ENCODE measurements around the gene TBX6.
"Not testable (repeated sequence)": the region's sequence is repeated elsewhere in the genome, so short reads cannot be mapped to it uniquely, and the experiment has no call there.

TBX6 gene, protein sequence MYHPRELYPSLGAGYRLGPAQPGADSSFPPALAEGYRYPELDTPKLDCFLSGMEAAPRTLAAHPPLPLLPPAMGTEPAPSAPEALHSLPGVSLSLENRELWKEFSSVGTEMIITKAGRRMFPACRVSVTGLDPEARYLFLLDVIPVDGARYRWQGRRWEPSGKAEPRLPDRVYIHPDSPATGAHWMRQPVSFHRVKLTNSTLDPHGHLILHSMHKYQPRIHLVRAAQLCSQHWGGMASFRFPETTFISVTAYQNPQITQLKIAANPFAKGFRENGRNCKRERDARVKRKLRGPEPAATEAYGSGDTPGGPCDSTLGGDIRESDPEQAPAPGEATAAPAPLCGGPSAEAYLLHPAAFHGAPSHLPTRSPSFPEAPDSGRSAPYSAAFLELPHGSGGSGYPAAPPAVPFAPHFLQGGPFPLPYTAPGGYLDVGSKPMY

DNA sequence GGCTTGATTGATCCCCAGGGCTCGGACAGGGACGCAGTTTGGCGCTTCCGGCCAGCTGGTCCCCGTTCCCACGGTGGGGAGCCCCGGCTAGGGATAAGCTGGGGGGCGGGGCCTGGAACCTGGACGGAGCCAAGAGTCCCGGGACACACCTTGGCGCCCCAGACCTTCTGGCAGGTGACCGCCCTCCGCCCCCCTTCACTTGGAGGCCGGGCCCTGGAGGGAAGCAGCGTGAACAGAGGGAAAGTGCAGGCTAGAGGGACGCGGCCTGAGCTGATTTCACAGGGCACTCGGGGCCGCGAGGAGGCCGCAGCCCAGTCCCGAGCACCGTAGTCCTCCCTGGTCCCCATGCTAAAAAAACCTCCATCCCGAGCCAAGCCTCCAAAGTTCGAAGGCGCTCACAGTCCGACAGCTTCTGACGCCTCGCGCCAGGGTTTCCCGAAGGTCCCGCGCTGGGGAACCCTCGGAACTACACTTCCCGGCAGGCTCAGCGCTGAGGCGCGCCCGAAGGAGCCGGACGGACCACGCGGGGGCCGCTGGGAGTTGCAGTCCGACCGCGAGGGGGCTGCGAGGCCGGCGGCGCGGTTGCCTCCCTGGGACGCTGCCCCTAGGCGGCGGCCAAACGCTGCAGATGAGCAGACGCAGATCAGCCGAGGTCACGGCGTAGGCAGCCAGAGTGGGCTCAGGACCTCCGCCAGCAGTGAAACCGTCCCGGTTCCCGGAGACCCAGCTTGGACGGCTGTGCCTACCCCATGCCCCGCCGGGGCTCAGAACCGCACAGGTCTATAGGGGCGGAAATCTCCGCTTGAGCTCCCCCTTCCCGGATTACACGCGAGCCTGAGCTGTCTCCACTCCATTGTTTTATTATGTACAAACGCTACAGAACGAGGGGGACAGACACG is at the start of gene TBX6:
Gene TBX6, minus strand, starts transcription at position 451 of the 899 bp plus-strand sequence. CDS start 731 bp downstream, outside the sequence.
- DNase-seq, result peak; percentile 92

DNA sequence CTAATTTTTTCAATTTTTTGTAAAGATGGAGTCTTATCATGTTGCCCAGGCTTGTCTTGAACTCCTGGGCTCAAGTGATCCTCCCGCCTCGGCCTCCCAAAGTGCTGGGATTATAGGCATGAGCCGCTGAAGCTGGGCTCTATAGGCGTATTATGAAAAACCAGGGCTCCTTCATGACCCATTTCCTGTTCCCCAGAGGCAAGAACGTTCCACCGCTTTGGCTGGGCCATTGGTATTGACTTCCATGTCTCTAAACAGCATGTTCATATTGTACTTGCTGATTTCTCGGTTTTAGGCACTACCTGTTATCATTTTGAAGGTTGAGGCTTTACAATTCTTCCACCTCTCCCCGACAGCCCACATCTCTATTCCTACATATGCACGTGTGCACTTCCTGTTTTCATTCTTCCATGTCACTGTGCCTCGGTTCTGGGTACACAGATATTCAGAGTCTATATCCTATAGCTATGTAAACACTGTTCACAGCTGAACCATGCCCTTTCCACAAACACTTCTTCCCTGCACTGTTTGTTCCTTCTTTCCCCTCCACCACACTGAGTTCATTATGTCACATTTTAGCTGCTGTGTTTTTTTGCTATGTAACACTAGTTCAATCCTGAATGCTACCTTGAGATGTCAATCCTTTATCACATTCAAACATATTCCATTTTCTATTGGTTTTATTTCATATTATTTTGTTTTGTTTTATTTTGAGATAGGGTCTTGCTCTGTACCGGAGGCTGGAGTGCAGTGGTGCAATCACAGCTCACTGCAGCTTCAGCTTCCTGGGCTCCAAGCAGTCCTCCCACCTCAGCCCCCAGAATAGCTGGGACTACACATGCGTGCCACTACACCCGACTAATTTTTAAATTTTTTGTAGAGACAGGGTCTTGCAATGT is 48.1 kb upstream of the TBX6 start:
- no peak for DNase-seq

GRCh38 chr16:30137897-30138296 is 46.2 kb upstream of the TBX6 start:
- no peak for DNase-seq

GRCh38 chr16:30136971-30137605 is 45.4 kb upstream of the TBX6 start:
- no peak for DNase-seq

GRCh38 chr16:30132591-30132990 is 40.9 kb upstream of the TBX6 start:
- no peak for DNase-seq

DNA sequence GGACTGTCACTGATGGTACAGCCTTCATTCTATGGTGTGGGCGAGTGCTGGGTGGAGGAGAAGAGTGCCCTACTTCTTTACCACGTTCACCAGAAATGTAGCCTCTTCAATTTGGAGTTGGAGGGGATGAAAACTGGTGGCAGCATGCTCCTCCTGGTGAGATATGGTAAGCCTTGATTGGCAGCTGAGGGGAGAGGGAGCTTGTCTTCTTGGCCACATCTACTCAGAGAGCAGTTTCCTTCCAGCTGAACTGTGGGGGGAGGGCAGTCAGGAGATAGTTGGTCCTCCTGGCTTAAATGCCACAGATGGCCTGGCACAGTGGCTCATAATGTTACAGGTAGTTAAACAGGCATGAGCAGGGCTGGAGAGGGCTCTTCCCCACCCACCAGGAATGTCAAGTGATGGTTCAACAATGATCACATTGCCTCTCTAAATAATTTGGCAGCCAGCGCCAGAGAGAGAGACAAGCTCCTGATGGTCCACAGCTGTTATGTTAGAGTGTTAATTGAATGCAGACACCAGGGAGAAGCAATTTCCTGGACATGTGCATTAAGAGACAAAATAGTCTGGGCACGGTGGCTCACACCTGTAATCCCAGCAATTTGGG is 40.2 kb upstream of the TBX6 start:
- DNase-seq, result no peak

GRCh38 chr16:30127993-30128392 is 36.3 kb upstream of the TBX6 start:
- DNase-seq, result no peak

DNA sequence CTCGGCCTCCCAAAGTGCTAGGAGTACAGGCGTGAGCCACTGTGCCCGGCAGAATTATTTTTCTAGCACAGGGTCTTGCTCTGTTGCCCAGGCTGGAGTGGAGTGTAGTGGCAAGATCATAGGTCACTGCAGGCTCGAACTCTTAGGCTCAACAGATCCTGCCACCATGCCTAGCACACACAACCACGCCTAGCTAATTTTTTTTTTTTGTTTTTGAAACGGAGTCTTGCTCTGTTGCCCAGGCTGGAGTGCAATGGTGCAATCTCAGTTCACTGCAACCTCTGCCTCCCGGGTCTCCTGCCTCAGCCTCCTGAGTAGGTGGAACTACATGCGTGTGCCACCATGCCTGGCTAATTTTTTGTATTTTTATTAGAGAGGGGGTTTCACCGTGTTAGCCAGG is 34.0 kb upstream of the TBX6 start:
- not testable (repeated sequence) for DNase-seq

DNA sequence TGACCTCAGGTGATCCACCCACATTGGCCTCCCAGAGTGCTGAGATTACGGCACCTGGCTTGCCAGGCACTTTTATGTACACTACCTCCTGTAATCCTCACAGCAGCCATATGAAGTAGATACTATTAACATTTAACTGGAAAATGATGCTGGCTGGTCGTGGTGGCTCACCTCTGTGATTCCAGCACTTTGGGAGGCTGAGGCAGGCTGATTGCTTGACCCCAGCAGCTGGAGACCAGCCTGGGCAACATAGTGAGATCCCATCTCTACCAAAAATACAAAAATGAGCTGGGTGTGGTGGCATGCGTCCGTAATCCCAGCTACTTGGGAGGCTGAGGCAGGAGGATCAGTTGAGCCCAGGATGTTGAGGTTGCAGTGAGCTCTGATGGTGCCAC is 33.3 kb upstream of the TBX6 start:
- DNase-seq, result no peak

GRCh38 chr16:30122604-30123160 is 31.0 kb upstream of the TBX6 start:
- no peak for DNase-seq

- DNase-seq, result no peak
Observed at GRCh38 chr16:30121741-30122571, 30.2 kb upstream of the TBX6 start.

DNA sequence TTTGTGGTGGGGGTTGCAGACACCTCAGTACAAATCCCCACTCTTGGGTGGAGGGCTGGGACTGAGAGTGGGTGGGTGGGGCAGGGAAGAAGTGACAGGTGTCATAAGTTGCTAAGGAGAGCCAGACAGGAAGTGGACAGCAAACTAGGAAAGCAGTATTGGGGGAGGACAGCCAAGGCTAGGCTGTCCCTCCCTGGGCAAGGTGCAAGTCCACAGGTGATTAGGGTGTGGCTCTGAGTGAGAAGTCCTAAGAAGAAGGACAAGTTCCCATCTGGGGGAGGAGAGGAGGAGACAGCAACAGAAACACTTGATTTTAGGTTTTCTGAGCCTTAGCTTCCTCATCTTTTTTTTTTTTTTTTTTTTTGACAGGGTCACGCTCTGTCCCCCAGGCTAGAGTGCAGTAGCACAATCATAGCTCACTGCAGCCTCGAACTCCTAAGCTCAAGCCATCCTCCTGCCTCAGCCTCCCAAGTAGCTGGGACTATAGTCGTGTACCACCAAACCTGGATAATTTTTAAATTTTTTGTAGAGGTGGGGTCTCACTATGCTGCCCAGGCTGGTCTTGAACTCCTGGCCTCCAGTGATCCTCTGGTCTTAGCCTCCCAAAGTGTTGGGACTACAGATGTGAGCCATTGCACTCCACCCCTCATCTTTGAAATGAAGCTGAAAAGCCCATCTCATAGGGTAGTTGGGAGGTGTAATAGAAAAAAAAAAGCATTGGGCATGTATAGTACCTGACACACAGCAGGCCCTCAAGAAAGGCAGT is 28.8 kb upstream of the TBX6 start:
- no peak for DNase-seq

DNA sequence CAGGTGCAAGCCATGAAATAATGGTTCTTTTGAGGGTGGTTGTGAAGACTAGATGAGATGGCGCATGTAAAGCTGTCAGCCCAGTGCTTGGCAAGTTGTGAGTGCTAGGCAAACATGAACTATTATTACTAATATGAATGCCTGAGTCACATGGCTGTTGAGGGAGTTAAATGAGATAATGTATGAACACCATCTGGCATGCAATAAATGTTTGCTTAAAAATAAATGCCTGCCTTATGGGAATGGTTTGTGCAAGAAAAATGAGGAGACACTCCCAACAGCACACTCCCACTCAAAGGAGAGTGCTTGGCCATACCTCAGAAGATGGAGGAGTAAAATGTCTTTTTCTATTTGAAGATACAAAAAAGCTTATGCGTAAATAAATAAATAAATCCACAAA is 27.7 kb upstream of the TBX6 start:
- DNase-seq, result no peak

DNA sequence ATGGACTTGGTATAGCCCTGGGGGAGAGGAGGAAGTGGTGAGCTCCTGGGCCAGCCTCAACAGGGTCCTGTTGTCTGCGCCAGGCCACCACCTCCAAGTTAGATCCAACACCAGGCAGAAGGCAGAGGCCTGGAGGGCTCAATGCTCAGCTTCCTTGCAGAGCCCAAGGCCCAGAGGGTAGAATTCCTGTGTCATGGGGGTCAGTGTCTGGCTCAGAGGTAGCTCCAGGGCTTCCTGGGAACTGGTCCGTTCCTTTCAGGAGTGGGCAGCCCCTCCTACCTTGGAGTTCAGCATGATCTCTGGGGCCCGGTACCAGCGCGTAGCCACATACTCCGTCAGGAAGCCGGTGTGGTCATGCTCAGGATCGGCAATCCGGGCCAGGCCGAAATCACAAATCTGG is 26.0 kb upstream of the TBX6 start:
- DNase-seq, result no peak

- no peak for DNase-seq
Observed at GRCh38 chr16:30116291-30117207, 24.8 kb upstream of the TBX6 start.

GRCh38 chr16:30115238-30115637 is 23.5 kb upstream of the TBX6 start:
- DNase-seq, result no peak

DNA sequence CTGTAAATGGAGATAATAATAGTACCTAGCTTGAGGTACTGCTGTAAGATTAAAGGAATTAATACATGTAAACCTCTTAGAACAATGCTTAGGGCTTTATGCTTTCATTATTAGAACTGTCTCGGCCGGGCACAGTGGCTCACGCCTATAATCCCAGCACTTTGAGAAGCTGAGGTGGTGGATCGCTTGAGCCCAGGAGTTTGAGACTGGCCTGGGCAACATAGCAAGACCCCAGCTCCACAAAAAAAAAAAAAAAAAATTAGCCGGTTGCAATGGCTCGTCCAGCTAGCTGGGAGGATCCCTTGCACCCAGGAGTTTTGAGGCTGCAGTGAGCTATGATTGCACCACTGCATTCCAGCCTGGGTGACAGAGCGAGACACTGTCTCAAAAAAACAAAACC is 23.1 kb upstream of the TBX6 start:
- DNase-seq, result not testable (repeated sequence)

- no peak for DNase-seq
Observed at GRCh38 chr16:30114411-30114810, 22.7 kb upstream of the TBX6 start.

Data from activated CD8-positive, alpha-beta memory T cell treated with anti-CD3 and anti-CD28 coated beads, Interleukin-2, amount 50 U/mL, for 4 hours (primary cell).